Measurements from ENCODE around the gene NLRC4. TPM values are rescaled to one million over a fixed set of nuclear protein-coding genes. Genes with fewer than 3 reads are reported as not detected.

NLRC4 gene
- total and polyA plus RNA-seq, 2 of the 4 experiments (the other 2 are of a cell fraction), result not detected

- H3K9me1 ChIP-seq (ENCODE audit: insufficient read depth, low read length), result no peaks in the 10 kb centered on the region
- peak overlapping the region; percentile 45 for H2AFZ ChIP-seq (replicated peaks; ENCODE audit: low read length, poor library complexity)
- peaks cover 4 to 19% of the 10 kb centered on the region in 2 experiments; a peak in 3 of 4 replicates for H3K79me1 ChIP-seq (ENCODE audit: low read depth in 1 of 2, low read length in 2 of 2)
- H2AK9ac ChIP-seq (replicated peaks; ENCODE audit: low read depth, low read length, poor library complexity), result no peak overlapping the region
- 0 out of 2 replicates have a peak, but pooled peaks cover 2% of the 10 kb centered on the region for H3K4me1 ChIP-seq (ENCODE audit: control insufficient read depth, insufficient read depth, low read length)
- no peaks in the 10 kb centered on the region for H3K27me3 ChIP-seq (ENCODE audit: control insufficient read depth, insufficient read depth, low read length)
- no CpG with 5 or more reads among the region's 5 CpGs for whole genome bisulfite sequencing, 2 experiments (ENCODE audit: extremely low coverage in 2 of 2, insufficient read length in 1 of 2)
- no peak overlapping the region for H3K56ac ChIP-seq (ENCODE audit: extremely low read depth, insufficient read depth, low read length)
- H3K4me2 ChIP-seq (ENCODE audit: low read depth, low read length), result peak overlapping the region; percentile 85
- peak overlapping the region; percentile 75 for H3K4ac ChIP-seq (ENCODE audit: low read depth, low read length)
- H4K8ac ChIP-seq (ENCODE audit: low read depth in 2 of 2, low read length in 2 of 2), result peak overlapping the region; percentile 99
- peak overlapping the region; percentile 99 for H4K5ac ChIP-seq (ENCODE audit: low read depth, low read length)
- no TSS peak for BruUV-seq (replicated peaks)
- ATAC-seq (ENCODE audit: low read depth), result no peak
- peaks cover 9% of the 10 kb centered on the region for H3K36me3 ChIP-seq (ENCODE audit: control insufficient read depth, insufficient read depth, low read length)
- intact Hi-C loops (cut with micrococcal nuclease), result no loop called here
- peak overlapping the region; percentile 16; the same call in 1 of the 2 replicates for H3K9ac ChIP-seq (ENCODE audit: low read depth, low read length)
- H3K27ac ChIP-seq (ENCODE audit: insufficient read depth, low read length), result no peak overlapping the region
- peak overlapping the region; percentile 26; the same call in 1 of the 2 replicates for H4K91ac ChIP-seq (ENCODE audit: insufficient read depth, low read depth, low read length)
- H2BK120ac ChIP-seq (ENCODE audit: low read depth, low read length), result no peak overlapping the region
- dilution Hi-C loops (cut with HindIII; ENCODE audit: low sequenced_read_pairs, unreplicated experiment), result no loop called here
- no peak overlapping the region for H2BK20ac ChIP-seq (ENCODE audit: low read depth, low read length)
- ChIA-PET POLR2A (ENCODE audit: unreplicated experiment) (no interaction called here), CTCF (interaction anchor here (1.2 kb wide), 1 partner anchor 17 kb away, joined by 4 read pairs; no protein-coding TSS in a partner anchor)
- H3K23ac ChIP-seq (ENCODE audit: low read depth, low read length), result no peak overlapping the region
- no peak overlapping the region for H2BK15ac ChIP-seq (ENCODE audit: low read depth, low read length)
- no peaks in the 10 kb centered on the region for H3K9me3 ChIP-seq (ENCODE audit: control insufficient read depth, insufficient read depth, low read length)
- in situ Hi-C loops (cut with MboI; ENCODE audit: low sequenced_read_pairs), result no loop called here
- H2BK5ac ChIP-seq (ENCODE audit: low read depth, low read length, poor library complexity, severe bottlenecking), result peak overlapping the region; percentile 72
- TF ChIP-seq ELK1 (IDR thresholded peaks at IDR 0.05; ENCODE audit: borderline replicate concordance, low read depth, low read length) (no peak), MXI1 (IDR thresholded peaks at IDR 0.05; ENCODE audit: borderline replicate concordance, low read depth, low read length) (no peak), MAFK (IDR thresholded peaks at IDR 0.05; ENCODE audit: low read depth, low read length) (no peak), BHLHE40 (IDR thresholded peaks at IDR 0.05; ENCODE audit: low read depth, low read length) (no peak), POLR2A (IDR thresholded peaks at IDR 0.05; ENCODE audit: low read depth, low read length) (no peak), USF2 (IDR thresholded peaks at IDR 0.05; ENCODE audit: low read depth, low read length) (no peak), RAD21 (IDR thresholded peaks at IDR 0.05; ENCODE audit: low read length) (no peak), MAZ (IDR thresholded peaks at IDR 0.05; ENCODE audit: borderline replicate concordance, low read depth, low read length) (no peak), RFX5 (IDR thresholded peaks at IDR 0.05; ENCODE audit: low read depth, low read length) (no peak), CTCF (conservative IDR thresholded peaks at IDR 0.05; ENCODE audit: low read depth, low read length) (no peak), NFE2L2 (IDR thresholded peaks at IDR 0.05; ENCODE audit: low read depth, low read length) (no peak), FOS (IDR thresholded peaks at IDR 0.05; ENCODE audit: low read depth, low read length) (no peak), CEBPB (IDR thresholded peaks at IDR 0.05; ENCODE audit: low read depth, low read length) (no peak), RCOR1 (IDR thresholded peaks at IDR 0.05; ENCODE audit: insufficient replicate concordance, low read length) (no peak), CHD1 (IDR thresholded peaks at IDR 0.05; ENCODE audit: low read depth, low read length) (no peak), SMC3 (IDR thresholded peaks at IDR 0.05; ENCODE audit: low read depth, low read length) (no peak)
- no peaks in the 10 kb centered on the region for H4K20me1 ChIP-seq (ENCODE audit: insufficient read depth, low read length)
- peak overlapping the region; percentile 80 for H3K4me3 ChIP-seq (ENCODE audit: insufficient read depth, low read depth, low read length)
- H2AK5ac ChIP-seq (ENCODE audit: low read depth, low read length), result no peak overlapping the region
- DNase-seq, result no peak
- peak overlapping the region; percentile 69; the same call in 1 of the 2 replicates for H3K18ac ChIP-seq (ENCODE audit: low read depth, low read length)
- peak overlapping the region; percentile 80; the same call in 1 of the 2 replicates for H3K14ac ChIP-seq (replicated peaks; ENCODE audit: low read depth, low read length)
Measured at GRCh38 chr2:32277363-32277673, 12.6 kb upstream of the NLRC4 start.
